MCF 10A (cell line): Measurements from ENCODE around the gene ESPN. TPM values are rescaled to one million over a fixed set of nuclear protein-coding genes. Genes with fewer than 3 reads are reported as not detected.

Experiments used
- BruUV-seq: library from RNA; stranded (reverse); fragments of 400-500 nt; replicated peaks from 2 replicates; lab custom pipeline; 2021; lab: Mats Ljungman, UMichigan
- CTCF ChIA-PET: fragments of 300-600 bp; sonication (Branson Sonifier 250); formaldehyde crosslinking; extraction: SDS; loops from one replicate; lab custom pipeline; 2021; ENCODE audit warnings: antibody characterized with exemption, inconsistent platforms; lab: Yijun Ruan, JAX
- POLR2A ChIA-PET: fragments of 300-600, 350-650 bp; sonication (Branson Sonifier 250); formaldehyde crosslinking; extraction: SDS; loops from one replicate; lab custom pipeline; 2020; ENCODE audit warnings: antibody characterized with exemption, inconsistent platforms; lab: Yijun Ruan, JAX
- DNase-seq: peaks from one replicate; pipeline ENCODE4 v3.0.0-alpha.2; 2018; ENCODE audit not compliant: unreplicated experiment
- H3K27ac Mint-ChIP-seq: one replicate; pipeline ENCODE4 v1.8.0; 2022; ENCODE audit warnings: mild to moderate bottlenecking, low read depth, mixed read lengths; ENCODE audit not compliant: unreplicated experiment
- H3K27me3 Mint-ChIP-seq: one replicate; pipeline ENCODE4 v1.8.0; 2022; ENCODE audit warnings: mixed read lengths; ENCODE audit not compliant: insufficient read depth, unreplicated experiment
- H3K36me3 Mint-ChIP-seq: one replicate; pipeline ENCODE4 v1.8.0; 2022; ENCODE audit warnings: mild to moderate bottlenecking, moderate library complexity, mixed read lengths; ENCODE audit not compliant: insufficient read depth, unreplicated experiment
- H3K4me1 Mint-ChIP-seq: one replicate; pipeline ENCODE4 v1.8.0; 2022; ENCODE audit warnings: mixed read lengths; ENCODE audit not compliant: insufficient read depth, unreplicated experiment
- H3K4me3 Mint-ChIP-seq: one replicate; pipeline ENCODE4 v1.8.0; 2022; ENCODE audit warnings: mild to moderate bottlenecking, moderate library complexity, mixed read lengths; ENCODE audit not compliant: unreplicated experiment
- H3K9me3 Mint-ChIP-seq: one replicate; pipeline ENCODE4 v1.8.0; 2022; ENCODE audit warnings: mixed read lengths; ENCODE audit not compliant: unreplicated experiment
- CTCF ChIP-seq: fragments of 200-600 bp; IDR thresholded peaks from one replicate; pipeline ENCODE4 v1.8.0; 2022; ENCODE audit warnings: antibody characterized with exemption, mild to moderate bottlenecking; ENCODE audit not compliant: unreplicated experiment
- intact Hi-C: fragments of 100-400 bp; cut with micrococcal nuclease; formaldehyde crosslinking; loops from 2 replicates; pipeline ENCODE4 v1.14.1; 2022
- total RNA-seq: library from RNA; stranded (reverse); gene quantifications from 2 replicates; pipeline ENCODE4 v1.2.3, GENCODE V29; 2022

The ESPN gene
- total RNA-seq, 1 experiment from 2014 or later: 0.68 TPM

GRCh38 chr1:6384135-6384534, 40.4 kb upstream of the ESPN start:
- POLR2A ChIA-PET: interaction anchor here (0.6 to 7.2 kb wide), 8 partner anchors 11 to 1087 kb away, joined by 3 to 128 read pairs (median 4); partner anchors contain the start of gene ACOT7
- no peak overlapping the region for H3K27ac Mint-ChIP-seq
- intact Hi-C loops: no loop called here
- DNase-seq: no peak
- H3K9me3 Mint-ChIP-seq: no peaks in the 10 kb centered on the region
- CTCF ChIA-PET: interaction anchor here (0.5 to 6.3 kb wide), 10 partner anchors 8 to 138 kb away, joined by 3 to 75 read pairs (median 8); no protein-coding TSS in a partner anchor
- no peak for TF ChIP-seq CTCF
- no TSS peak for BruUV-seq
- peaks cover 25% of the 10 kb centered on the region for H3K4me1 Mint-ChIP-seq
- peaks cover 14% of the 10 kb centered on the region for H3K36me3 Mint-ChIP-seq
- H3K4me3 Mint-ChIP-seq: peak overlapping the region; percentile 25
- H3K27me3 Mint-ChIP-seq: no peaks in the 10 kb centered on the region

DNA sequence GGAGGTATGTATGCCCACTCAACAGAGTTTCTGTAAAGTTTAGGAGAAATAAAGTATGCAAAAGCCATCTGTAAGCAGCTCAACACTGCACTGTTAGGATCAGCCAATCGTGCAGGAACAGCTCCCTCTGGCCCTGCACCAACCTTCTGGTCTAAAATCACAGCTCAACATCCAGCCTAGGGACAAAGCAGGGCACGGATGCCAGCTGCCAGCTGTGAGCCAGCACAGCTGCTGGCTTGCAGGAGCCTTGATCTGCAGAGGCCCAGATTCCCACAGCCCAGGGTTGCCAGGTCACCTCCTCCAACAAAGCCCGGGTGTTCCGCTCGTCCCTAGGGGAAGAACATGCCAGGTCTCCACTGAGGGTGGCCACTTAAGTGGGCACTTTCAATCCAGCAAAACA, 39.6 kb upstream of the ESPN start:
- DNase-seq: peak; percentile 35
- no peaks in the 10 kb centered on the region for H3K9me3 Mint-ChIP-seq
- peaks cover 14% of the 10 kb centered on the region for H3K36me3 Mint-ChIP-seq
- POLR2A ChIA-PET: interaction anchor here (1.0 to 7.2 kb wide), 13 partner anchors 9 to 195 kb away, joined by 3 to 128 read pairs (median 4); partner anchors contain the start of genes ACOT7, HES2, PLEKHG5 and ZBTB48
- H3K4me3 Mint-ChIP-seq: peak overlapping the region; percentile 89
- H3K27me3 Mint-ChIP-seq: no peaks in the 10 kb centered on the region
- H3K27ac Mint-ChIP-seq: peak overlapping the region; percentile 81
- BruUV-seq: TSS peak; percentile 25
- CTCF ChIA-PET: interaction anchor here (0.6 to 6.3 kb wide), 8 partner anchors 9 to 138 kb away, joined by 3 to 75 read pairs (median 11); no protein-coding TSS in a partner anchor
- TF ChIP-seq CTCF: no peak
- intact Hi-C loops: loop anchor here (1.0 kb wide), 1 partner anchor 22 kb away; no protein-coding TSS in a partner anchor
- H3K4me1 Mint-ChIP-seq: peaks cover 25% of the 10 kb centered on the region

- intact Hi-C loops: loop anchor here (1.0 kb wide), 1 partner anchor 22 kb away; no protein-coding TSS in a partner anchor
- CTCF ChIA-PET: interaction anchor here (0.6 to 6.3 kb wide), 10 partner anchors 9 to 138 kb away, joined by 3 to 75 read pairs (median 7); no protein-coding TSS in a partner anchor
- peak overlapping the region; percentile 89 for H3K4me3 Mint-ChIP-seq
- H3K27ac Mint-ChIP-seq: peak overlapping the region; percentile 81
- H3K36me3 Mint-ChIP-seq: peaks cover 14% of the 10 kb centered on the region
- peaks cover 25% of the 10 kb centered on the region for H3K4me1 Mint-ChIP-seq
- no peaks in the 10 kb centered on the region for H3K9me3 Mint-ChIP-seq
- POLR2A ChIA-PET: interaction anchor here (0.6 to 7.2 kb wide), 22 partner anchors 9 to 194 kb away, joined by 3 to 128 read pairs (median 4); partner anchors contain the start of genes ACOT7, HES2, PLEKHG5 and RPL22
- no peaks in the 10 kb centered on the region for H3K27me3 Mint-ChIP-seq
- no TSS peak for BruUV-seq
- no peak for TF ChIP-seq CTCF
- DNase-seq: peak; percentile 97
Observed at GRCh38 chr1:6385488-6386191, 38.9 kb upstream of the ESPN start.
